ENCODE measurements around the gene HHIPL1.

Gene HHIPL1

DNA sequence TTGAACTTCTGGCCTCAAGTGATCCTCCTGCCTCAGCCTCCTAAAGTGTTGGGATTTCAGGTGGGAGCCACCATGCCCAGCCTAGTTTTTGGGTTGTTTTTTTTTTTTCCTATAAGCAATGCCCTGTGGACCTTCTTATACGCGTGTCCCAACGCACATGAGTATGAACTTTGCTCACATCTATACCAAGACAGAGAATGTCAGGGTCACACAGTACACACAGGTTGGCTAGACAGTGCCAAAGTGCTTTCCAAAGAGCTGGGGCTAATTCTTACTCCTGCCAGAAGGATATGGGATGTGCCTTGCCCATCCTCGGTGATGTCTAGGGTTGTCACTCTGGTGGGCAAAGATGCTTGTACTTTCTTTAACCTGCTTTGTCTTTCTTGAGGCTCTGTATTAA is 33.3 kb upstream of the HHIPL1 start:
- no peak for DNase-seq

DNA sequence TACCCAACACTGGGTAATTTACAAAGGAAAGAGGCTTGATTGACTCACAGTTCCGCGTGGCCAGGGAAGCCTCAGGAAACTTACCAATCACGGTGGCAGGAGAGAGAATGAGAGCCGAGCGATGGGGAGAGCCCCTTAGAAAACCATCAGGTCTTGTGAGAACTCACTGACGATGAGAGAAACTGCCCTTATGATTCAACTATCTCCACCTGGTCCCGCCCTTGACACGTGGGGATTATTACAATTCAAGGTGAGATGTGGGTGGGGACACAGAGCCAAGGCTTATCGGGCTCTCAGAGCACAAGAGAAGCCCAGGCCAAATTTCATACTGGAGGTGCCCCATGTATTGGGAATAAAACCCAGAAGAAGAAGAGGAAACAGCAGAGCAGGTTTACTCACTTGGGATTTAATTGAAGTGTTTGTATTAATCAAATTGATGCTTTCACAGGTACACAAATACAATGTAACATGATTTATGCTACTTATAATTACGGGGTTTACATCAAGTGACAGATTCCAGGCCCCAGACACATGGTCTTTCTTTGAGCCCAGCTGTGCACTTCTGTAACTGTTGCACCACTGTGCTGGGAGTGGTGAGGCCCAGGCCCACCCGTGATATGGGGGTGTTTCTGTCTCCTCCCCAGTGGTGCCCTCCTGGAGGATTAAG is 32.7 kb upstream of the HHIPL1 start:
- DNase-seq: no peak

GRCh38 chr14:99612738-99613330 is 32.1 kb upstream of the HHIPL1 start:
- DNase-seq: no peak

DNA sequence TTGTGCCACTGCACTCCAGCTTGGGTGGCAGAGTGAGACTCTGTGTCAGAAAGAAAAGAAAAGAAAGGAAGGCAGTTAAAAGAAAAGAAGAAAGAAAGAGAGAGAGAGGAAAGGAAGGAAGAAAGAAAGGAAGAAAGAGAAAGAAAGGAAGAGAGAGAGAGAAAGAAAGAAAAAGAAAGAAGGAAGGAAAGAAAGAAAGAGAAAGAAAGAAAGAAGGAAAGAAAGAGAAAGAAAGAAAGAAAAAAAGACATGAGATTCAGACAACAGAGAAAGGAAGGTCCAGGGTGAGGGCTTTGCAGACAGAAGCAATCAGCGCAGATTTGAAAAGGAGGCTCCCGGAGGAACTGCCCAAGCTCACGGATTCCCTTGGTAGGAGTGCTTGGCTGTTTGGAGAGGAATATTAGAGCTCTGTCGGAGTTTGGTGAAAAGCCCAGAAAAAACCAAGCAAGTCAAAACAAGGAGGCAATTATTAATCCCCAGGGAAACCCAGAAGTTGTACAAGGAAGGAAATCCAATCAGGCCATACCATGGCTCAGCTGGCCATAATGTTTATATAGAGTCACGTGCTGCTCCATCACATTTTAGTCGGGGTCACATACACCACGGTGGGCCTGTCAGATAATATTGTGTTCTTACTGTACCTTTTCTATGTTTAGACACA is 29.3 kb upstream of the HHIPL1 start:
- DNase-seq: no peak

GRCh38 chr14:99616832-99617800 is 27.8 kb upstream of the HHIPL1 start:
- DNase-seq: no peak

GRCh38 chr14:99619835-99620834 is 24.8 kb upstream of the HHIPL1 start:
- DNase-seq: peak in 1 of 14 donors; percentile 9

GRCh38 chr14:99621948-99622347 is 23.0 kb upstream of the HHIPL1 start:
- DNase-seq: no peak

DNA sequence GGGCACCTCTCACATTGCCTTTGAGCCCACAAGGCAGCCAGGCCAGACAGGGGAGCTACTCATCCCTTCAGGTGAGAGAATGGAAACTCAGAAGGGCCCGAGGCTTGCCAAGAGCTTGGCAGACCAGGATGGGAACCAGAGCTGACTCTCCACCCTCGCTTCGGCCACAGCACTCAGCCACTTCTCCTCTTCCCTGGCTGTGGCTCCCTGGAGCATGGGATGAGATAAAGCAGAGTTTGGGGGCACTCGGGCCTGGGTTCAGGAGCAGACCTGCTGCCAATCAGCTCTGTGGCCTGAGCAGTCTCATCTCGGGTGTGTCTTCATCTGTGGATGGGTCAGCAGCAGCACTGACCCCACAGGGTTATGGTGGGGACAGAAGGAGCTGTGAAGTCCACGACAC is 20.9 kb upstream of the HHIPL1 start:
- DNase-seq: no peak

- no peak for DNase-seq
These were observed 20.0 kb upstream of the HHIPL1 start for GRCh38 chr14:99624971-99625370.

- no peak for DNase-seq
These were observed 19.5 kb upstream of the HHIPL1 start for GRCh38 chr14:99625476-99625875.

- DNase-seq: no peak
These were observed 18.8 kb upstream of the HHIPL1 start for GRCh38 chr14:99626041-99626648.

- DNase-seq: no peak
These were observed 17.8 kb upstream of the HHIPL1 start for GRCh38 chr14:99627100-99627499.

GRCh38 chr14:99627510-99628381 is 17.2 kb upstream of the HHIPL1 start:
- no peak for DNase-seq

- peak in 12 of 14 donors; percentile 16 to 68 (median 46) for DNase-seq
These were observed 15.9 kb upstream of the HHIPL1 start for GRCh38 chr14:99628887-99629618.

GRCh38 chr14:99630202-99630601 is 14.7 kb upstream of the HHIPL1 start:
- DNase-seq: no peak

DNA sequence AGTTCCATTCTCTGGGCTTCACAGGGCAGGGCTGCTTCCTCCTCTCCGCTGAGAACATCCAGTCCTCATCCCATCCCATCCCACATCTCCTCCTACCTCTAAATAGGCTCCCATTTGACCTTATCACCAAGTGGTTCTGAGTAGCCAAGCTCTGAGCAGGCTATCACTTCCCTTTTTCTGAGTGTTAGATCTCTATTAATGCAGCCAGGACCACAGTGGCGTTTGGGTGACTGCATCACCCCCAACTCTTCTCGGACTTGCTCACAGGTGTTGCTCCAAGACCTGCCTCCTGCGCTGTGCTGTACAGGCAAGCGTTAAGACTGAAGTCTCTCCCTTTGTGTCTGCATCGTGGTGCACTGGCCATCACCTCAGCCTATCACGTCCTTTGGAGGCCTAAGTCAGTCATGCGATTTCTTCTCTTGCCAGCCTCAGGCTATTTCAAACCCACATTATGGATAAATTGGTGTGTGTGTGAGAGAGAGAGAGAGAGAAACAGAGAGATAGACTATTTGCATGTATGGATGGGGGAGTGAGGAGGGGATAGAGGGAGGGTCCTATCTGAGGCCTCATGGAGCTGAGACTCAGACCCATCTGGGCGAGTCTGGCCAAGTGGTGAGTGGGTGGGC is 12.4 kb upstream of the HHIPL1 start:
- DNase-seq: no peak

GRCh38 chr14:99633141-99633540 is 11.8 kb upstream of the HHIPL1 start:
- DNase-seq: no peak

DNA sequence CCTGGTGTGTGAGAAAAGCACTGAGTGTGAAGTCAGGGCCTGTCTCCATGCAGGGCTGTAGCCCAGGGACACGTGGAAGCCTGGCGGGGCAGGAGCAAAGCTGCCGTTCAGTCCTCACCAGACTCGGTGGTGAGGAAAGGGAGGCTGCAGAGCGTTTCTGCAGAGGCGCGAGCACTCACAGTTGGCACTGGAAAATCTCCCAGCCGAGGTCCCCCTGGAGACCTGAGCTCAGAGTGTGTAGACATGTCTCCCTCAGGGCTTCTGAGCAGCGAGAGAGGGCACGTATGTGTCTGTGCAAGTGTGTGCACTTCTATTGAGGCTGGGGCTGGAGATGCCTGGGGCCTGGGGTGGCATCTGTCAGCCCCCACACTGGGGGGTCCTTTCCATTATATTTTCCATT is 11.0 kb upstream of the HHIPL1 start:
- DNase-seq: no peak

GRCh38 chr14:99634443-99634842 is 10.5 kb upstream of the HHIPL1 start:
- DNase-seq: no peak
